HepG2 (cell line): ENCODE data around the gene EIF4G3. TPM values are rescaled to one million over a fixed set of nuclear protein-coding genes. Genes with fewer than 3 reads are reported as not detected.

Experiments
- ATAC-seq: fragments of 200-7000 bp; cut with Tn5 transposase; 3 replicates; pipeline ENCODE4 v1.9.1; 2020; ENCODE audit warnings: mild to moderate bottlenecking, moderate library complexity
- BruUV-seq: library from RNA; stranded (reverse); fragments of 400-500 nt; replicated peaks from 2 replicates; lab custom pipeline; 2021; lab: Mats Ljungman, UMichigan
- CTCF ChIA-PET: fragments of 300-600 bp; formaldehyde crosslinking; extraction: SDS; loops from one replicate; lab custom pipeline; 2021; ENCODE audit warnings: low total read pairs, inconsistent platforms, low intra/inter-chr PET ratio; lab: Yijun Ruan, JAX
- POLR2A ChIA-PET: fragments of 350-600 bp; sonication (Branson Sonifier 250); formaldehyde crosslinking; loops from one replicate; lab custom pipeline; 2020; ENCODE audit warnings: antibody characterized with exemption, inconsistent platforms; lab: Yijun Ruan, JAX
- DNase-seq: peaks from one replicate; pipeline ENCODE4 v3.0.0-alpha.2; 2015; ENCODE audit warnings: low spot score
- FAIRE-seq: peaks from 3 replicates; lab custom pipeline; 2011; peaks lifted over from hg19 to GRCh38; lab: Jason Lieb, UNC
- H2AFZ ChIP-seq: one replicate; pipeline ENCODE4 v1.6.1; 2011; ENCODE audit warnings: low read length, inconsistent platforms
- H3K27ac ChIP-seq: fragments of 300-600 bp; 3 replicates; pipeline ENCODE4 v1.8.0; 2011; ENCODE audit warnings: mixed run types, mild to moderate bottlenecking, mixed read lengths, low read length, inconsistent platforms; ENCODE audit not compliant: insufficient read depth; ENCODE audit errors: extremely low read length
- H3K27me3 ChIP-seq, 2 experiments: fragments of 200-600 bp in 1 of 2; 2 replicates in 1 of 2; 3 replicates in 1 of 2; pipeline versions ENCODE4 v1.6.0 to v1.8.0; 2011; ENCODE audit warnings: low read length in 2 of 2, mild to moderate bottlenecking in 2 of 2, moderate library complexity in 2 of 2, inconsistent platforms in 1 of 2; ENCODE audit not compliant: insufficient read depth in 2 of 2, control insufficient read depth in 1 of 2
- H3K36me3 ChIP-seq, 2 experiments: fragments of 200-600 bp in 1 of 2; replicated peaks in 1 of 2; 2 replicates in 1 of 2; 3 replicates in 1 of 2; pipeline versions ENCODE4 v1.5.1 to v1.8.0; 2011; ENCODE audit warnings: low read length in 2 of 2, inconsistent platforms in 1 of 2; ENCODE audit not compliant: insufficient read depth in 2 of 2, control insufficient read depth in 1 of 2
- H3K4me1 ChIP-seq: 2 replicates; pipeline ENCODE4 v1.5.1; 2012; ENCODE audit warnings: low read length, inconsistent platforms; ENCODE audit not compliant: insufficient read depth
- H3K4me2 ChIP-seq: 2 replicates; pipeline ENCODE4 v1.6.0; 2011; ENCODE audit warnings: low read depth, low read length, inconsistent platforms
- H3K4me3 ChIP-seq, 3 experiments: fragments of 200-600 bp in 1 of 3; sonication (generic), shearing (Covaris generic) in 1 of 3; replicated peaks in 1 of 3; 2 replicates each; pipeline ENCODE4 v1.5.1; 2011 to 2016; ENCODE audit warnings: low read length in 3 of 3, inconsistent platforms in 2 of 3, low read depth in 2 of 3, mild to moderate bottlenecking in 2 of 3, control low read depth in 1 of 3, mixed read lengths in 1 of 3; ENCODE audit not compliant: insufficient read depth in 1 of 3
- H3K79me2 ChIP-seq: one replicate; pipeline ENCODE4 v1.6.1; 2011; ENCODE audit warnings: low read length, inconsistent platforms; ENCODE audit not compliant: insufficient read depth
- H3K9ac ChIP-seq: 2 replicates; pipeline ENCODE4 v1.6.0; 2011; ENCODE audit warnings: mild to moderate bottlenecking, low read depth, low read length, inconsistent platforms; ENCODE audit not compliant: insufficient read depth
- H3K9me3 ChIP-seq: 2 replicates; pipeline ENCODE4 v1.5.1; 2012; ENCODE audit warnings: mild to moderate bottlenecking, low read length
- H4K20me1 ChIP-seq: 2 replicates; pipeline ENCODE4 v1.6.0; 2011; ENCODE audit warnings: inconsistent platforms, mild to moderate bottlenecking, low read length, moderate library complexity; ENCODE audit not compliant: insufficient read depth
- CSRNP1 ChIP-seq: sonication (generic); formaldehyde crosslinking; IDR thresholded peaks from 2 replicates; pipeline ENCODE4 v1.8.1; 2023; ENCODE audit warnings: mild to moderate bottlenecking, missing genetic modification reagents
- EED ChIP-seq: sonication (generic); formaldehyde crosslinking; IDR thresholded peaks from 2 replicates; pipeline ENCODE4 v1.5.0; 2020; ENCODE audit warnings: mild to moderate bottlenecking, missing genetic modification reagents
- HDAC2 ChIP-seq: sonication (generic); formaldehyde crosslinking; IDR thresholded peaks from 2 replicates; pipeline ENCODE4 v1.4.0; 2020; ENCODE audit warnings: missing genetic modification reagents
- HOXA7 ChIP-seq: sonication (generic); formaldehyde crosslinking; IDR thresholded peaks from 2 replicates; pipeline ENCODE4 v1.8.1; 2022; ENCODE audit warnings: mild to moderate bottlenecking, missing genetic modification reagents, moderate library complexity
- JDP2 ChIP-seq: sonication (generic); formaldehyde crosslinking; IDR thresholded peaks from 2 replicates; pipeline ENCODE4 v1.8.1; 2022; ENCODE audit warnings: missing genetic modification reagents, borderline replicate concordance
- MAZ ChIP-seq, 2 experiments: sonication (generic) in 1 of 2; formaldehyde crosslinking in 1 of 2; IDR thresholded peaks; 2 replicates each; pipeline versions ENCODE4 v1.5.0 to v1.6.1; 2012 to 2020; ENCODE audit warnings: low read depth in 2 of 2, mild to moderate bottlenecking in 2 of 2, borderline replicate concordance in 1 of 2, improper control_type of control experiment in 1 of 2, low read length in 1 of 2, missing genetic modification reagents in 1 of 2, moderate library complexity in 1 of 2
- MIXL1 ChIP-seq: IDR thresholded peaks from 2 replicates; pipeline ENCODE4 v1.6.1; 2016
- POLR2A ChIP-seq, 2 experiments: IDR thresholded peaks; 2 replicates each; pipeline ENCODE4 v1.6.1; 2011; ENCODE audit warnings: low read depth in 2 of 2, low read length in 2 of 2, mild to moderate bottlenecking in 1 of 2, moderate library complexity in 1 of 2; ENCODE audit not compliant: insufficient read depth in 1 of 2
- POLR2G ChIP-seq: fragments of 200-400 bp; formaldehyde crosslinking; IDR thresholded peaks from 2 replicates; pipeline ENCODE4 v1.6.1; 2018; ENCODE audit warnings: mild to moderate bottlenecking, low read depth, low read length, moderate library complexity
- SATB2 ChIP-seq: sonication (generic); formaldehyde crosslinking; IDR thresholded peaks from 2 replicates; pipeline ENCODE4 v1.5.0; 2020; ENCODE audit warnings: missing genetic modification reagents
- THAP11 ChIP-seq: IDR thresholded peaks from 2 replicates; pipeline ENCODE4 v1.6.1; 2016; ENCODE audit warnings: missing biosample characterization, missing genetic modification reagents
- THAP7 ChIP-seq: sonication (generic); formaldehyde crosslinking; IDR thresholded peaks from 2 replicates; pipeline ENCODE4 v1.8.1; 2023; ENCODE audit warnings: mild to moderate bottlenecking, missing genetic modification reagents
- XBP1 ChIP-seq: sonication (generic); formaldehyde crosslinking; IDR thresholded peaks from 2 replicates; pipeline ENCODE4 v1.5.0; 2020; ENCODE audit warnings: missing genetic modification reagents
- ZBTB43 ChIP-seq: sonication (generic); formaldehyde crosslinking; conservative IDR thresholded peaks from 2 replicates; pipeline ENCODE4 v1.4.0; 2020; ENCODE audit warnings: missing genetic modification reagents
- ZNF572 ChIP-seq: sonication (generic); formaldehyde crosslinking; IDR thresholded peaks from 2 replicates; pipeline ENCODE4 v1.5.1; 2020; ENCODE audit warnings: mild to moderate bottlenecking, missing genetic modification reagents
- ZNF720 ChIP-seq: sonication (generic); formaldehyde crosslinking; IDR thresholded peaks from 2 replicates; pipeline ENCODE4 v1.4.0; 2020; ENCODE audit warnings: missing genetic modification reagents
- ZSCAN29 ChIP-seq: sonication (generic); formaldehyde crosslinking; conservative IDR thresholded peaks from 2 replicates; pipeline ENCODE4 v1.4.0; 2020; ENCODE audit warnings: mild to moderate bottlenecking, missing genetic modification reagents
- WGBS: methylation state at CpG from one replicate; pipeline ENCODE4 v1.1.6; 2017; ENCODE audit warnings: low lambda C conversion rate; 5-methylcytosine and 5-hydroxymethylcytosine counted together
- in situ Hi-C: cut with HindIII; loops from 2 replicates; pipeline ENCODE4 v1.10.0; 2017; ENCODE audit warnings: low pct_unique_long_range_greater_than_20kb; ENCODE audit not compliant: extremely low pct_ligation_motif_present
- intact Hi-C: fragments of 100-400 bp; cut with micrococcal nuclease; formaldehyde crosslinking; loops from one replicate; pipeline ENCODE4 v1.10.0; 2022; ENCODE audit not compliant: unreplicated experiment
- polyA plus RNA-seq, 8 experiments: library from polyadenylated mRNA; depleted of rRNA in 3 of 8; stranded (reverse) in 7 of 8; unstranded in 1 of 8; fragments of >200 nt; fragmentation: Illumina TruSeq in 4 of 8; extraction: Trizol in 4 of 8; gene quantifications; 2 replicates each; pipeline versions ENCODE4 v1.2.1 to v1.2.3, GENCODE V29; 2011 to 2016; ENCODE audit warnings: low read depth in 4 of 8, missing spikeins in 1 of 8, mixed read lengths in 1 of 8; ENCODE audit not compliant: insufficient read depth in 1 of 8
- total RNA-seq, 5 experiments: library from RNA; depleted of rRNA; stranded (reverse); fragments of >200 nt; fragmentation: Illumina TruSeq; extraction: Trizol; gene quantifications; 2 replicates each; pipeline ENCODE4 v1.2.3, GENCODE V29; 2016; ENCODE audit warnings: low read depth in 1 of 5

EIF4G3 gene
- total and polyA plus RNA-seq, 2 of the 13 experiments (the other 11 are each of a cell fraction or from before 2014, with no cell fraction given): 22.2 to 27.6 TPM

- TF ChIP-seq CSRNP1 (CRISPR knock-in tag): no peak
- TF ChIP-seq POLR2A (IDR thresholded peaks at IDR 0.05; ENCODE audit: insufficient read depth in 1 of 2, low read depth in 2 of 2, low read length in 2 of 2): no peak
- no peak for TF ChIP-seq SATB2
- no peak for TF ChIP-seq MIXL1 (CRISPR knock-in tag)
- TF ChIP-seq XBP1 (CRISPR knock-in tag): no peak
- TF ChIP-seq ZBTB43 (CRISPR knock-in tag): no peak
- TF ChIP-seq HOXA7 (CRISPR knock-in tag): no peak
- no peak for TF ChIP-seq JDP2 (CRISPR knock-in tag)
Observed at GRCh38 chr1:20928146-20928545, 248.6 kb downstream of the EIF4G3 start (continued).

- DNase-seq: no peak
- Histone ChIP-seq H3K36me3 (no peaks in the 10 kb centered on the region; a peak in 1 of 5 replicates), H3K4me1 (no peaks in the 10 kb centered on the region), H3K27me3 (no peaks in the 10 kb centered on the region), H3K9me3 (no peaks in the 10 kb centered on the region), H3K4me2 (no peak overlapping the region), H4K20me1 (no peaks in the 10 kb centered on the region), H3K4me3 (no peak overlapping the region), H3K27ac (no peak overlapping the region), H3K9ac (no peak overlapping the region), H3K79me2 (no peaks in the 10 kb centered on the region), H2AFZ (no peak overlapping the region)
- ChIA-PET POLR2A (no interaction called here), CTCF (no interaction called here)
- TF ChIP-seq ZSCAN29 (CRISPR knock-in tag): no peak
- no peak for TF ChIP-seq THAP7 (CRISPR knock-in tag)
- no peak for TF ChIP-seq MAZ (IDR thresholded peaks at IDR 0.05; ENCODE audit: borderline replicate concordance, low read depth, low read length)
- TF ChIP-seq MAZ (CRISPR knock-in tag; IDR thresholded peaks at IDR 0.05; ENCODE audit: low read depth): no peak
- TF ChIP-seq ZNF572 (CRISPR knock-in tag): no peak
- no peak for TF ChIP-seq HDAC2 (CRISPR knock-in tag)
- no peak for TF ChIP-seq POLR2G
- TF ChIP-seq THAP11: no peak
- no peak for TF ChIP-seq EED
- no peak for TF ChIP-seq ZNF720 (CRISPR knock-in tag)
- no peak for FAIRE-seq
- ATAC-seq: no peak
- intact Hi-C loops: no loop called here
- 100% methylated on average over 3 of the region's 3 CpGs for WGBS
- in situ Hi-C loops: no loop called here
- BruUV-seq: no TSS peak
Observed at GRCh38 chr1:20921285-20921684, 255.4 kb downstream of the EIF4G3 start.
